Body of pancreas (tissue), 4 donors: Measurements from ENCODE around the gene GNAT1.

Experiments
- POLR2A ChIP-seq, 3 donors: fragments of 450-650 bp; IDR thresholded peaks; one replicate each; pipeline ENCODE4 v1.6.1; 2016; ENCODE audit warnings: antibody characterized with exemption in 3 of 3, mild to moderate bottlenecking in 2 of 3
- TF ChIP-seq, protein P1 (sequence below), 7 experiments: fragments of 450-650 bp in 4 of 7; fragments of 200-600 bp in 3 of 7; sonication (generic) in 3 of 7; IDR thresholded peaks; one replicate each; pipeline ENCODE4 v1.5.1; 2016 to 2019; ENCODE audit warnings: antibody characterized with exemption in 7 of 7

GRCh38 chr3:50246517-50246954 is 55.1 kb downstream of the GNAT1 start:
- no peak for TF ChIP-seq POLR2A (IDR thresholded peaks at IDR 0.05)
- TF ChIP-seq, protein P1, sequence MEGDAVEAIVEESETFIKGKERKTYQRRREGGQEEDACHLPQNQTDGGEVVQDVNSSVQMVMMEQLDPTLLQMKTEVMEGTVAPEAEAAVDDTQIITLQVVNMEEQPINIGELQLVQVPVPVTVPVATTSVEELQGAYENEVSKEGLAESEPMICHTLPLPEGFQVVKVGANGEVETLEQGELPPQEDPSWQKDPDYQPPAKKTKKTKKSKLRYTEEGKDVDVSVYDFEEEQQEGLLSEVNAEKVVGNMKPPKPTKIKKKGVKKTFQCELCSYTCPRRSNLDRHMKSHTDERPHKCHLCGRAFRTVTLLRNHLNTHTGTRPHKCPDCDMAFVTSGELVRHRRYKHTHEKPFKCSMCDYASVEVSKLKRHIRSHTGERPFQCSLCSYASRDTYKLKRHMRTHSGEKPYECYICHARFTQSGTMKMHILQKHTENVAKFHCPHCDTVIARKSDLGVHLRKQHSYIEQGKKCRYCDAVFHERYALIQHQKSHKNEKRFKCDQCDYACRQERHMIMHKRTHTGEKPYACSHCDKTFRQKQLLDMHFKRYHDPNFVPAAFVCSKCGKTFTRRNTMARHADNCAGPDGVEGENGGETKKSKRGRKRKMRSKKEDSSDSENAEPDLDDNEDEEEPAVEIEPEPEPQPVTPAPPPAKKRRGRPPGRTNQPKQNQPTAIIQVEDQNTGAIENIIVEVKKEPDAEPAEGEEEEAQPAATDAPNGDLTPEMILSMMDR (IDR thresholded peaks at IDR 0.05), result peak in 1 of 7 experiments; percentile 3
